ENCODE measurements around the gene TIMP2. TPM values are rescaled to one million over a fixed set of nuclear protein-coding genes. Genes with fewer than 3 reads are reported as not detected.

TIMP2 gene
- polyA plus RNA-seq, 4 donors = 141 to 719 (median 191) TPM

DNA sequence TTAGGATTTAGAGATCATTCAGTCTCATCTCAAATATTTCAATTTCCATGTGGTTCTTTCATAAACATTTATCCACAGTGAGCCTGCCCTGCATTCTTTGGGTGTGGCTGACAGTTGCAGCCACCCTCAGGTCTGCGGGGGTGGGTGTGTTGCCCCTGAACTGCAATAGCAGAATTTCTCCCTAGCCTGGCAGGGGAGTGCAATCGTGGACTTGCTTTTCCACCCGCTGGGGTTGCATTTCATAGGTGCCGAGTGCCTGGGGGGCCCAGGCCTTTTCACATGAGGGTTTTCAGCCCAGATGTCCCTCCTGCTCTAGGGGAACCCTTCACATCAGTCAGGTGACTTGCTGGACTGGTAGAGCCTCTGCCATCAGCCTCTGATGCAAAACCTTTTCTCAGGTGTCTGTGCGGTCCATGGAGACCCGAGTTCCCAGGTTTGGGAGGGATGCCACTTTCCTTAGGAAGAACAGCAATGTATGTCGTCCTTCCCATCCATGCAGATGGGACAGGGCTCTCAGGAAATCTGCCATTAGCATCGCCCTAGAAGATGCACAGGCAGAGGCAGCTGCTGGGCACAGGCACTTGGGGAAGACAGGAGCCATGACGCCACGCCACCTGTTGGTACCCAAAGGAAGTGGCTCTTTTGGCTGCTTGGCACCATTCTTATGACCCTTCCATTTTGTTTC is 82.2 kb downstream of the TIMP2 start:
- no peak for DNase-seq (ENCODE audit: low read depth in 4 of 4, low spot score in 3 of 4)

DNA sequence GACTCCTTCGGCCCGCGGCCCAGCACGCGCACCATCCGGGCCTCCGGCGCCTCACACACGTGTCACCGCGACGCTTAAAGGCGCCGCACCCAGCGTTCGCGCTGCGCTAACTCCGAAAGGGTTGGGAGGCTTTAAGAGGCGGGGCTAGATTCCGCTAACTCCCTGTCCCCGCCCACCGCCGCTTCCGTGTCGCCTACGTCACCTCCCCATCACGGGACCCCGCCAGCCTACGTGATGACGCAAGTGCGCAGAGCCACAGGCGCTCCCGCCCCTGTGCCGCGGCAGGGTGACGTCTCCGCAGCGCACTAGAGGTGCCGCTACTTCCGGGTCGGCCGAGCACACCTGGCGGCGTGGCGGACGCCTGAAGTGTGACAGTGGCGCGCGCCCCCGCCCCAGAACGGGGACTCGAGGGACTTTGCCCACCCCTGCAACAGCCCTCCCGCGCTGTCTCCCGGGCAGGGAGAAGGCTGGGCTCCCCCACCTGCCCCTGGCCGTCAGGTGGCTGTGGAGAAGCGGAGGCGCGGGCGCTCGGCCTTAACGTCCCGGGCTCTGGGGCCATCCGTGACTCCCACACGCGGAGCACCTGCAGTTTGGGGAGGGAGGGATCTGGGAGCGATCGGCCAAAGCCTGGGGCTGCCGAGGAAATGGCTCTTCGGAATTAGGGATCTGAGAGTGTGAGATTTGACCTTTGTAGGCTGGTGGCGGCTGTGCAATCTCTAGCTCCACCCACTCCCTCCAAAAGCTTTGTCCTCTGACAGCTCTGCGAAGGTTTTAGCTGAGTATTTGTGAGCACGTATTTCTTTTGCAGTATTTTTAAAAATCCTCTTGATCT is 84.2 kb downstream of the TIMP2 start, which contains the start of gene USP36:
TSS of gene USP36 (minus strand) at position 35 of the 832 bp plus-strand sequence. CDS start 4,451 bp downstream, outside the sequence.
- DNase-seq (ENCODE audit: low read depth in 4 of 4, low spot score in 3 of 4) = peak; percentile 96 to 99 (median 98)

DNA sequence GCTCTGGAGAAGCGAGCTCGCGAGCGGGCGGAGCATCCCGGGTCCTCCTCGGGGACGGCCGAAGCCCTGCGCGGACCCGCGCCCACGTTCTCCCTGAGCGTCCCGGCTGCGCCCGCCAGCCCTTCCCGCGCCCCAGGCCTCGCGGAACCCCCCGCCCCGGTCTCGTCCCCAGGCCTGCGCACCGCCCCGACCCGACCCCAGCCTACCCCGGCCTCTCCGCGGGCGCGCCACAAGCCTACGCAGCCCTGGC is 84.7 kb downstream of the TIMP2 start:
- DNase-seq (ENCODE audit: low read depth in 4 of 4, low spot score in 3 of 4) = no peak

DNA sequence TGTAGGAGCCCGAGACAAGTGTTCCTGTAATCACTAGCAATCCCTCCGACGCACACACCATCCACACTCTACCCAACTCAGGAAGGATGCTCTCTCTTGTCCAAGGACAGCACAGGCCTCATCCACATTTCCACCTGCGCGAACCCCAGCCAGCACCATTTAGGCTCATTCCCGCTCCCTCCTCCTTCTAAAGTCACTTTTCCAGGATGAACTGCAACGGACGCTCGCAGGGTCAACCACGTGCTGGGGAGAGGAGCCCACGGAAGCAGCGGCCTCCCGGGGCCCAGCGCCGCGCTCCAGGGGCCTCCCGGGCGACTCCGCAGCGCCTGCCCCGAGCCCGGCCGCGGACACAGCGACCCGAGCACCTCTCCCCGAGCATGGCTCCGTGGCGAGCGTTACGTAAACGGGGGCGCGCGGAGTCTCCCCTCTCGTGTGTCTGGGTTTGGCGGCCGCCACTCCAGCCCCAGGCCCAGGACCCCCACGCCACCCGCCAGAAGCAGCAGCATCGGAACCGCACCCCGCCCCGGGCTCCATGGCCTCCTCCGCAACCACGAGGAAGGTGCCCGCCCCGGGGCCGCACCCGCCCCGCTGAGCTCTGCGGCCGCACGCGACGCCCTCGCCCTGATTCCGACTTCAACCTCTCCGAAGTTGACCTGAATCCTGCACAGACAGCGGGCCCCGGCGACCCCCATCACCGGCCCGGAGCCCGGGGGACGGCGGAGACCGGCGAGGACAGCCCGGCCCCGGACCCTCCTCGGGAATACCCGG is 85.2 kb downstream of the TIMP2 start:
- no peak for DNase-seq (ENCODE audit: low read depth in 4 of 4, low spot score in 3 of 4)

DNA sequence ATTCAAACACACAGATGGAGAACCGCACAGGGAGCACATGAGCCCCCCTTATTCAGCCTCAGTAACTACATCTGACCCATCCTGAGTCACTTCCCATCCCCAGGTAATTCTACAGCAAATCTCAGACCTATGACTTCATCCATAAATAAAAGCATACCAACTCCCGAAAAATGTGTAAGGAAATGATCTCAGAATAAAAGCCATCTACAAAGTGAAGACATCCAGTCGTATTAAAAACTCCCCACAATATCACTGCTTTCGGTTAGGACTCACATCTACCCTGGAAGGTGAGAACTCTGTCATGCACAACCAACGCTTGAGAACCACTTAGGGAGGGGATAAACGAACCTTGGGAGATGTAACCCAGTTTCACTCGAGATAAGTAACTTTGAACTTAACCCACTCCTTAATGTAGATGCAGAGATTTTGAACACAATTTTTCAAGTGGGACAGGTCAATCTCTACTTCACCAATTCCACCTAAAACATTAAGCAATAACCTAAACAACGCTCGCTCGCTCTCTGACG is 85.9 kb downstream of the TIMP2 start:
- DNase-seq (ENCODE audit: low read depth in 4 of 4, low spot score in 3 of 4) = no peak

DNA sequence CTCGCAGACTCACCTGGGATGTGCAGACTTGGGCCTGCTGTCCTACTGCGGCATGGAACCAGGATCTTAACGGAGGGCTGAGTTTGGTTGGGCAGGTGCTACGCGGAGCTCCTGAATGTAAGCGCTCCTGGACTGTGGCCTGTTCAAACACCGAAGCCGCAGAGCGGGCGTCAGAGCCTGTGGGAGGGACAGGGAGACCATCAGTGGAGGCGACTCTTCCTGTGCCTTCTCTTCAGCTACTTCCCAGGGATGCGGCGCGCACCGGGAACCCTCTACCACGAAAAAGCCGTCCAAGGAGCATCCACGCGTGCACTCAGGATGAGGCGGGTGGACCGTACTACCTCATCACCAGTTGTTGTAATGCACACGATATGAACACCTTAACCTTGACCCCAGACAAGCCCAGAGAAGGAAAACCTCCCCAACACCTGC is 86.6 kb downstream of the TIMP2 start:
- no peak for DNase-seq (ENCODE audit: low read depth in 4 of 4, low spot score in 3 of 4)

DNA sequence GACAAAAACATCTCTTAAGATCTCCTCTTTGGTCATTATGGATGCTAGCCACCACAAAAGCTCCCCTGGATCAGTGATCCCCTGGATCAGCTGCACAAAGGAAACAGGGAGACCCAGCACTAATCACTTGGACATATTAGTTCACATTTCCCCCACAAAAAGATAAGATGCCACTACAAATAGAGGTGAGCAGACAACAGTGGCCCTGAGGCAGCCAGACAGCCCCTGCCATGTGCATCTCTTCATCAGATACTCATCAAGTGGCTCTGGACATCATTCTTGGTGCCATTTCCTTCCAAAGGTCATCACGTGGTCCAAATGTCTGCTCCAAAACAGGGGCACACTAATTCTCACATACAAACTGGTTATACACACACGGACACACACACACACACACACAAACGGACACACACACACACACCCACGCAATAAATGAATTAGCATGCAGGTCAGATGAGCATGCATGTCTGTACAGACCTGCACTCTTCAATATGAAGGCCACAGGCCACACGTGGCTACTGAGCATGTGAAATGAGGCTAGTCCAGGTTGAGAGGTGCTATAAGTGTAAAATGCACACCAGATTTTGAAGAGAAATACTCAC is 88.7 kb downstream of the TIMP2 start:
- no peak for DNase-seq (ENCODE audit: low read depth in 4 of 4, low spot score in 3 of 4)

DNA sequence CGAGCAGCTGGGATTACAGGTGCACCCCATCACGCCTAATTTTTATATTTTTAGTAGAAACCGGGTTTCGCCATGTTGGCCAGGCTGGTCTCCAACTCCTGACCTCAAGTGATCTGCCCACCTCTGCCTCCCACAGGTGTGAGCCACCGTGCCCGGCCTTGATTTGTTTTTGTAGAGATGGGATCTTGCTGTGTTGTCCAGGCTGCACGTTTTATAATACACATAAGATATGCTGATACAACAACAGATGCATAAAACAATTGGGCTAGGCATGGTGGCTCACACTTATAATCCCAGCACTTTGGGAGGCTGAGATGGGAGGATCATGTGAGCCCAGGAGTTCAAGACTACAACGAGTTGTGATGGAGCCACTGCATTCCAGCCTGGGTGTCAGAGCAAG is 90.6 kb downstream of the TIMP2 start:
- no peak for DNase-seq (ENCODE audit: low read depth in 4 of 4, low spot score in 3 of 4)

DNA sequence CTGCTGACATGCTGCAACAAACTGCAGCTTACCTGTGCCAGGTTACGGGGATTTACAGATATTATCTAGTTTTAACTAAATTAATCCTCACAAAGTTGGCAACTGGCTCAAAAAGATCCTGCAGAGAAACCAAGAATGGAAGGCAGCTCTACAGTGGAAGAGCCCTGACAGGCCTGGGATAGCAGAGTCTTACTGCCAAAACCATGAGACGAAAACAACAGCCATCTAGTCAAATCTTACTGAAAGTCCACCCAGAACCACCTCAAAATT is 92.7 kb downstream of the TIMP2 start:
- DNase-seq (ENCODE audit: low read depth in 4 of 4, low spot score in 3 of 4) = no peak

DNA sequence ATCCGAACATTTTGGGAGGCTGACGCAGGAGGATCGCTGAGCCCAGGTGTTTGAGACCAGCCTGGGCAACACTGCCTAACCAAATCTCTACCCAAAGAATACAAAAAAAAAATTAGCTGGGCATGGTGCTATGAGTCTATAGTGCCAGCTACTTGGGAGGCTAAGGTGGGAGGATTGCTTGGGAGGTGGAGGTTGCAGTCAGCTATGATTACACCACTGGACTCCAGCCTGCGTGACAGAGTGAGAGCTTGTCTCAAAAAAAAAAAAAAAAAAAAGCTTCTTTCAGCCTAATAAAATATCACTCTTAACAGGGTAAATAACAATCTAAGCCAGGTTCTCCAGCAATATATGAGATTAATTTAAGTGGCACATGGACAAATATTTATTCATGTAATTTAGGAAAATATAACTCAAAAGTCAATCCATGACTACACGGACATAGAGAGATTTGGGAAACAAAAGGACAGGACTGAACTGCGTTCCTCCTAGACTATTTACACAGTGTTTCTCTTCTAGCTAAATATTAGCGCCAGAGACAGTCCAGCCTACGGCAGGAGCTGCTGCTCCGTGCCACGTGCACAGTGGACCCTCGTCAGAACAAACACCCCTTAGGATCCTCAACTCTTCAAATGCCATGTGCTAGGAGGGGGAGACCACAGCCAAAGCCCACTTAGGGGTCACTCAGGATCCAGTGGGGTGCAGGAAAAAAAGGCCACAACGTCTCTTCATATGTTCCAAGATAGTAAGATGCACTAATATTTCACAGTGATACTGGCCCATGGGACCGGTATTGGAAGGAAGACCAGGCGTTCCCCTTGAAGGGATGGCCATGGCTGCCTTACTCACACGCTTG is 93.3 kb downstream of the TIMP2 start:
- no peak for DNase-seq (ENCODE audit: low read depth in 4 of 4, low spot score in 3 of 4)

DNA sequence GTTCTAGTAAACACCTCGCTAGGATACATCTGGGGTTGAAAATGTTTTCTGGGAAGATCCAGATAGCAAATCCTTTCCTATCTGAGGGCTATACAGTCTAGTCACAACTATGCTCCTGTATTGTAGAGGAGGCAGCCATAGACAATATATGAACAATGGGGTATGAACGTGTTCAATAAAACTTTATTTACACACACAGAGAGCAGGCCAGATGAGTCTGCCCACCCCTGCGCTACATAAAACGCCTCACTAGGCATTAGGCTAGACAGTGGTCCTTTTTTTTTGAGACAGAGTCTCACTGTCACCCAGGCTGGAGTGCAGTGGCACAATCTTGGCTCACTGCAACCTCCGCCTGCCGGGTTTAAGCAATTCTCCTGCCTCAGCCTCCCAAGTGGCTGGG is 95.7 kb downstream of the TIMP2 start:
- no peak for DNase-seq (ENCODE audit: low read depth in 4 of 4, low spot score in 3 of 4)

DNA sequence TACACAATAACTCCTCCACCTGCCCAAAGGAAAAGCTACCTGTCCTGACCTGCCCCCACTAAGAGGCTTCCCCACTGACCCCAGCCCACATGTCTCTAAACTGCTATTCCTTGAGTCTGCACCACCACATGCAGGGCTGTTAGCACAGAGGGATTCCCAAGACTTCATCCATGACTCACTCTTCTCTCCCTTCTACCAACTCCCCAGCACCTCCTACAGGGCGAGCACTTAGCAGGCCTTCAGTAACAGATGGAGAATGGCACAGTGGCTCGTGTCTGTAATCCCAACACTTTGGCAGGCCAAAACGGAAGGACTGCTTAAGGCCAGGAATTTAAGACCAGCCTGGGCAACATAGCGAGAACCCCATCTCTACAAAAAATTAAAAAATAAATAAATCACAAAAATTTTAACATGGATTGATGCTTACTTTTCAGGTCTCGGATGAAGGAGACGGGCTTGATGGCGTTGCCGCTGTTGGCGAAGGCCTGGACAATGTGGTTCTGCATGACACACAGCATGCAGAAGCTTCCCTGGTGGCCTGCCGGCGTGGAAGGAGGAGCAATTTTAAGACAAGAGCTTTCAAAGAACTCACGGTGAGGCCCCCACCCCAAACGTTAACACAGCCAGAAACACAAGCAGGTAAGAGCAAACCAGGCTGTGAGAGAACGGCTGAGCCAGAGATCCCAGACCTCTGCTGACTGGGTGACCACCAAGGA is 96.6 kb downstream of the TIMP2 start:
- DNase-seq (ENCODE audit: low read depth in 4 of 4, low spot score in 3 of 4) = no peak

DNA sequence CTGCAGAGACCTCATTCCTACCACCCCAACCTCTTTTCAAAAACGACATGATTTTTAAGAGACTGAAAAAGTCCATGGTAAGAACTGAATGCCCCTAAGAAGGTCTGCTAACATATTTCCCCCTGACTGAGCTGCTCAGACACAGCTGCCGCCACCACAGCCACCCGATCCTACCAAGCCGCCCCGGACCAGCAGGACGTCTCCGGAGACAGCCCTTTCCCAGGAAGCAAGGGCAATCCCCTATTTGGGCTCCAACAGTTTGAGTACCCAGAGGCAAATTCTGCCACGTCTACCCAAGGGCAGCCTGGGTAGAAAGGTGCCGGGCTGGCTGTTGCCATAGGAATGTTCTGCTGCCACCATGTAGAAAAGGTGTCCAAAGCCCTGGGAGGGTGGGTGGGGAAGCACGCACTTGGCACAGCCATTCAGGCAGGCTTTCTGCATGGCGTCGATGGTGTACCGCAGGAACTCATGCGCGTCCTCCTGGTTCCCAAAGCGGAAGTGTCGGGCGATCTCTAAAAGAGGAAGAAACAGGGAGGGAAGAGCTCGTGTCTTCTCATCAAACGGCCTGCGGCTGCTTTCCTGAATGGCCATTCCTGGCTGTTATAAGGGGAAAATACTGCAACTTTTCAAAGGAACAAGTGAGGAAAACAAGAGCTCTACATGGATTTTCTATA is 98.2 kb downstream of the TIMP2 start:
- DNase-seq (ENCODE audit: low read depth in 4 of 4, low spot score in 3 of 4) = no peak

DNA sequence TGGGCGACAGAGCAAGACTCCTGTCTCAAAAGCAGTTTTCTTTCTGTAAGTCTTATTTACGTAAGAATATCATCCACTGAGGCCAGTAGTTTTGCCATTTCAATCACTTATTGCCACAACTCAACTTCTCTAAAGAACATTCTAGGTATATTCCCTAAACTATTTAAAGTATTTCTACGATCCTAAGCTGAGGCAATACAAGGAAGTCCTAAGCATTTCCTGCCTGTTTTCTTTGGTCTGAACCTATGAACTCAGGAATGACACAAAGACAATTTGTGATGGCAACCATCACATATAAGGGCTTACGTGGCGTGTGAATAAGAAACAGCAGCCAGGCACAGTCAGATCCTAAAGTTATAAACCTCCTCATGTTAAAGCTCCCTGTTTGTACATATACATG is 98.8 kb downstream of the TIMP2 start:
- no peak for DNase-seq (ENCODE audit: low read depth in 4 of 4, low spot score in 3 of 4)

DNA sequence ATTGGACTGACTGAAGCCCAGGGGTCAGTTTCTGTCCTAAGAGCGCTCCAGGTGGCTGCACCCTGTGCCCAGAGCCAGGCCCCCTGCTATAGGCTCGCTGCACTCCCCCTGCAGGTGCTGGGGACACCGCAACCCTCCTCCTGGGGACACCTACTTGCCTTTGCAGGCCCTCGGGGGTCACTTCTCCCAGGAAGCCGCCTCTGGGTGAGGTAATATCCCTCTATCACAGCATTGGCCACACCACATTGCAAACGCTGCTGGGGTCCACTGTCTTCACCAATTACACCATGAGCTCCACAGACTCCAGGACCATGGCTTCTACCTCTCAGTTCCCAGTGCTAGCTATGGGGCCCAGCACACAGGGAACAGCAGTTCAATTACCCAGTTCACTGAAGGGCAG is 99.5 kb downstream of the TIMP2 start:
- DNase-seq (ENCODE audit: low read depth in 4 of 4, low spot score in 3 of 4) = no peak

DNA sequence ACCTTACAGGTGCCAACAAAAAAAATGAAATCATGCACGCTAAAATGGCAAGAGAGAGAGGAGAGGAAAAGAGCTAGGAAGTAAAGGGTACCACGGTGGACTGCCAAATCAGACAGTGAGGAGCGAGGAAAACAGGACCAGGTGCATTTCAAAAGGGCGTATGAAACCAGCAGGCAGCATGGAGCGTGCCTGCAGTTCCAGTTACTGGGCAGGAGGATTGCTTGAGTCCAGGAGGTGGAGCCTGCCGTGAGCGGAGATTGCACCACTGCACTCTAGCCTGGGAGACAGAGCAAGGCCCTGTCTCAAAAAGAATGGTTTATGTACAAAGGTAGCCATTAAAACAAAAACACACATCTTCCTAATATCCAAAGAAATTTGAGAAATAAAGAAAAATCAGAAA is 100.9 kb downstream of the TIMP2 start:
- DNase-seq (ENCODE audit: low read depth in 4 of 4, low spot score in 3 of 4) = no peak

DNA sequence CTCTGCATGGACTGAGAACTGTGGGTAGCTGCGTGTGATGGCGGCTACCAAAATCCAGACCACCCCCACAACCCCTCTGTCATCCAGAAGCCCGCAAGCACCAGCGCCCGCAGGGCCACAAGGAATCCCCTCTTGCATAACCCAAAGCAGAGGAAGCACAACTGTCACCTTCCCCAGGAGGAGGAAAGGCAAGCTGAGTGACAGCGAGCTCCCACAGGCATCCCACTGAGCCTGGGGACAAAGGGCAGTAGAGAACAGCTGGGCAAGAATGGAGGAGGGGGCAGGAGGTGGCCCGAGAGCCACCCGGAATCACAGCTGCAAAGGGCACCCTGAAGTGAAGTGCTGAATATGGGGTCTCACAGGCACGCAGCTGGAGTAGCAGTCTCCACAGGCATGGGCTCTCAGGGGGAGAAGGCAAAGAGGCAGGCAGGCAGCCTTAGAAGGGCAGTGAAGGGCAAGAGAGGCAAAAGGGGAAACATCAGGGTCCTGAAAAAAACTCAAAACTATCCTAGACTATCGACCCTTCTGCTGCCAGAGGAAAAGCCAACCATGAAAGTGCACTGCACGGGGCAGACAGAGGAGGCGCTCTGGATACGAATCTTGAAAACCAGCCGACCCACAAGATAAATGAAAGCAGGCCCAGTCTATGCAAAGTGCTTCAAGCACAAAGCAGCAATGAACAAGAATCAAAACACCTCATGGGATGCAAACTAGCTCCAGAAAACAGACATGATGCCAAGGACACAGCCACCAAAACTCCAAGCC is 101.7 kb downstream of the TIMP2 start:
- no peak for DNase-seq (ENCODE audit: low read depth in 4 of 4, low spot score in 3 of 4)

DNA sequence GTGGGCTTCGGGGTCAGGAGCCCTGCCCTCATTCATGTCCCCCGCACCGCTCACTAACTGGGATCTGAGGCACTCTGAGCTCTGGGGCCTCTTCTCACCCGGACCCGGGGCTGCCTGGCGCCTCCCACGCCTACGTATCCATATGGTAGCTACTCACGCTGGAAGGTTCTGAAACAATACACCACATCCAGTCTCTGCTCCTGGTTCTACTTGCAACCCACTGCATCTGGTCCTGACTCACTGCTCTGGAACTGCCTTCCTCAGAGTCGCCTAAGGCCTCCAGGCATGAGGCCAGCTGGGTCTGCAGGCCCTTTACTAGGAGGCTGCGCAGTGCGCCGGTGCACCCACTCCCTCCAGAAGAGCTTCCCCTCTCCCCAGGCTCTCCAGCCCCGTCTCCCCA is 102.6 kb downstream of the TIMP2 start:
- no peak for DNase-seq (ENCODE audit: low read depth in 4 of 4, low spot score in 3 of 4)
